HG02885 (cell line): ENCODE results near the gene FAM221A.
"Not testable (repeated sequence)": the region's sequence is repeated elsewhere in the genome, so short reads cannot be mapped to it uniquely, and the experiment has no call there.

ENCODE experiments used
- ATAC-seq: cut with Tn5 transposase; IDR thresholded peaks from one replicate; pipeline ENCODE4 v1.9.1; 2021; ENCODE audit warnings: mild to moderate bottlenecking; ENCODE audit not compliant: unreplicated experiment, poor library complexity

FAM221A gene

GRCh38 chr7:23679898-23680413 lies at the start of gene FAM221A:
Gene FAM221A (plus strand): TSS chr7:23680199. CDS start chr7:23680219, 20 bp downstream.
- peak; percentile 98 for ATAC-seq

GRCh38 chr7:23633417-23633816 lies 46.6 kb upstream of the FAM221A start:
- ATAC-seq = no peak

- ATAC-seq = no peak
These were observed 34.2 kb upstream of the FAM221A start for GRCh38 chr7:23645822-23646221.

- no peak for ATAC-seq
These were observed 26.1 kb upstream of the FAM221A start for GRCh38 chr7:23653942-23654341.

- ATAC-seq = no peak
These were observed 25.5 kb upstream of the FAM221A start for GRCh38 chr7:23654508-23654907.

GRCh38 chr7:23655433-23655832 lies 24.6 kb upstream of the FAM221A start:
- no peak for ATAC-seq

- ATAC-seq = no peak
These were observed 21.1 kb upstream of the FAM221A start for GRCh38 chr7:23658831-23659427.

- ATAC-seq = no peak
These were observed 18.6 kb upstream of the FAM221A start for GRCh38 chr7:23661385-23661784.

GRCh38 chr7:23662124-23662983 lies 17.6 kb upstream of the FAM221A start:
- no peak for ATAC-seq

GRCh38 chr7:23662984-23663313 lies 17.1 kb upstream of the FAM221A start:
- no peak for ATAC-seq

GRCh38 chr7:23664122-23664521 lies 15.9 kb upstream of the FAM221A start:
- no peak for ATAC-seq

GRCh38 chr7:23672033-23672432 lies 8.0 kb upstream of the FAM221A start:
- no peak for ATAC-seq

- ATAC-seq = peak; percentile 40
These were observed 711 bp downstream of the FAM221A start for GRCh38 chr7:23680414-23681405.

- ATAC-seq = not testable (repeated sequence)
These were observed 4.0 kb downstream of the FAM221A start for GRCh38 chr7:23684041-23684440.

- ATAC-seq = no peak
These were observed 5.7 kb downstream of the FAM221A start for GRCh38 chr7:23685731-23686130.

- no peak for ATAC-seq
These were observed 7.0 kb downstream of the FAM221A start for GRCh38 chr7:23687011-23687410.

- ATAC-seq = no peak
These were observed 9.2 kb downstream of the FAM221A start for GRCh38 chr7:23689165-23689564.

- ATAC-seq = no peak
These were observed 11.3 kb downstream of the FAM221A start for GRCh38 chr7:23691320-23691719.

- no peak for ATAC-seq
These were observed 13.2 kb downstream of the FAM221A start for GRCh38 chr7:23693224-23693623.

- ATAC-seq = peak; percentile 74
These were observed 17.0 kb downstream of the FAM221A start for GRCh38 chr7:23696916-23697441.
